GM23338 (cell line): Measurements from ENCODE around the gene TMEM44. TPM values are rescaled to one million over a fixed set of nuclear protein-coding genes. Genes with fewer than 3 reads are reported as not detected.

Experiments
- ATAC-seq: fragments of 200-7000 bp; cut with Tn5 transposase; 3 replicates; pipeline ENCODE4 v1.9.1; 2020
- DNase-seq: peaks from one replicate; pipeline ENCODE4 v3.0.0-alpha.2; 2015; ENCODE audit warnings: low spot score
- H2AFZ ChIP-seq: fragments of 200-600 bp; sonication (generic); 2 replicates; pipeline ENCODE4 v1.8.0; 2016; ENCODE audit warnings: antibody characterized with exemption, mild to moderate bottlenecking, moderate library complexity
- H3F3A ChIP-seq: fragments of 200-600 bp; sonication (generic); replicated peaks from 2 replicates; pipeline ENCODE4 v1.8.0; 2017; ENCODE audit warnings: antibody characterized with exemption, mixed run types, low read depth
- H3K27ac ChIP-seq: fragments of 200-600 bp; sonication (generic); 2 replicates; pipeline ENCODE4 v1.6.1; 2016; ENCODE audit warnings: low read depth
- H3K27me3 ChIP-seq: fragments of 200-600 bp; sonication (generic); 2 replicates; pipeline ENCODE4 v1.8.0; 2016; ENCODE audit warnings: mild to moderate bottlenecking, mixed run types, moderate library complexity; ENCODE audit not compliant: insufficient read depth
- H3K36me3 ChIP-seq: fragments of 200-600 bp; sonication (generic); 2 replicates; pipeline ENCODE4 v1.8.0; 2016; ENCODE audit warnings: mild to moderate bottlenecking; ENCODE audit not compliant: insufficient read depth
- H3K4me1 ChIP-seq: fragments of 200-600 bp; sonication (generic); 2 replicates; pipeline ENCODE4 v1.8.0; 2016; ENCODE audit warnings: mild to moderate bottlenecking, moderate library complexity; ENCODE audit not compliant: insufficient read depth
- H3K4me2 ChIP-seq: fragments of 200-600 bp; sonication (generic); 2 replicates; pipeline ENCODE4 v1.7.1; 2017; ENCODE audit warnings: mixed run types
- H3K4me3 ChIP-seq: fragments of 200-600 bp; sonication (generic); 2 replicates; pipeline ENCODE4 v1.6.1; 2016; ENCODE audit warnings: mixed run types
- H3K79me2 ChIP-seq: fragments of 200-600 bp; sonication (generic); replicated peaks from 2 replicates; pipeline ENCODE4 v1.8.0; 2017; ENCODE audit warnings: mild to moderate bottlenecking; ENCODE audit not compliant: insufficient read depth
- H3K9me2 ChIP-seq: fragments of 200-600 bp; sonication (generic); 2 replicates; pipeline ENCODE4 v1.8.0; 2017; ENCODE audit not compliant: insufficient read depth
- H4K20me1 ChIP-seq: fragments of 200-600 bp; sonication (generic); replicated peaks from 2 replicates; pipeline ENCODE4 v1.8.0; 2017; ENCODE audit warnings: mild to moderate bottlenecking; ENCODE audit not compliant: insufficient read depth
- H3K27ac Mint-ChIP-seq: 2 replicates; pipeline ENCODE4 v1.8.0; 2020; ENCODE audit warnings: inconsistent platforms, mild to moderate bottlenecking, moderate library complexity, mixed read lengths
- H3K27me3 Mint-ChIP-seq: 3 replicates; pipeline ENCODE4 v1.8.0; 2022; ENCODE audit warnings: low read depth, mild to moderate bottlenecking, moderate library complexity, mixed read lengths, inconsistent platforms; ENCODE audit not compliant: insufficient read depth, poor library complexity
- H3K36me3 Mint-ChIP-seq: 3 replicates; pipeline ENCODE4 v1.8.0; 2021; ENCODE audit warnings: low read depth, mild to moderate bottlenecking, inconsistent platforms, moderate library complexity, mixed read lengths
- H3K4me1 Mint-ChIP-seq: 3 replicates; pipeline ENCODE4 v1.8.0; 2020; ENCODE audit warnings: mild to moderate bottlenecking, inconsistent platforms, mixed read lengths
- H3K4me3 Mint-ChIP-seq: 3 replicates; pipeline ENCODE4 v1.8.0; 2021; ENCODE audit warnings: moderate library complexity, mild to moderate bottlenecking, inconsistent platforms, mixed read lengths
- H3K9me3 Mint-ChIP-seq: 3 replicates; pipeline ENCODE4 v1.8.0; 2020; ENCODE audit warnings: moderate library complexity, mild to moderate bottlenecking, inconsistent platforms, mixed read lengths
- CREB1 ChIP-seq: fragments of 250-450 bp; sonication (Bioruptor Pico); IDR thresholded peaks from 2 replicates; pipeline ENCODE4 v1.5.0; 2020; ENCODE audit warnings: low read depth, mild to moderate bottlenecking, moderate library complexity
- ETS1 ChIP-seq: IDR thresholded peaks from 2 replicates; pipeline ENCODE4 v1.6.1; 2016; ENCODE audit warnings: antibody characterized with exemption
- EZH2 ChIP-seq: fragments of 200-600 bp; sonication (generic); IDR thresholded peaks from one replicate; pipeline ENCODE4 v1.8.0; 2017; ENCODE audit warnings: antibody characterized with exemption, mild to moderate bottlenecking, low read depth; ENCODE audit not compliant: unreplicated experiment
- EZH2phosphoT487 ChIP-seq: fragments of 200-600 bp; sonication (generic); IDR thresholded peaks from one replicate; pipeline ENCODE4 v1.8.1; 2018; ENCODE audit warnings: antibody characterized with exemption; ENCODE audit not compliant: unreplicated experiment
- JUNB ChIP-seq: IDR thresholded peaks from one replicate; pipeline ENCODE4 v1.6.1; 2016; ENCODE audit warnings: antibody characterized with exemption; ENCODE audit not compliant: unreplicated experiment
- NANOG ChIP-seq: IDR thresholded peaks from 2 replicates; pipeline ENCODE4 v1.6.1; 2016; ENCODE audit warnings: antibody characterized with exemption, borderline replicate concordance
- POLR2AphosphoS5 ChIP-seq: IDR thresholded peaks from 2 replicates; pipeline ENCODE4 v1.6.1; 2016; ENCODE audit warnings: antibody characterized with exemption, low read depth
- STAT1 ChIP-seq: IDR thresholded peaks from one replicate; pipeline ENCODE4 v1.6.1; 2016; ENCODE audit warnings: antibody characterized with exemption; ENCODE audit not compliant: unreplicated experiment
- ZNF114 ChIP-seq: fragments of 250-450 bp; sonication (Bioruptor Pico); IDR thresholded peaks from 2 replicates; pipeline ENCODE4 v1.5.0; 2020; ENCODE audit warnings: mild to moderate bottlenecking, moderate library complexity
- ZNF331 ChIP-seq: fragments of 250-450 bp; sonication (Bioruptor Pico); IDR thresholded peaks from 2 replicates; pipeline ENCODE4 v1.5.0; 2020; ENCODE audit warnings: low read depth, mild to moderate bottlenecking, moderate library complexity
- polyA plus RNA-seq: library from polyadenylated mRNA; unstranded; fragments of >200 nt; fragmentation: Nextera tagmentation; extraction: Ambion mirVana; gene quantifications from 2 replicates; pipeline ENCODE4 v1.2.1, GENCODE V29; 2016
- total RNA-seq: library from RNA; depleted of rRNA; stranded (reverse); fragments of >200 nt; shearing (Covaris generic); gene quantifications from 2 replicates; pipeline ENCODE4 v1.2.3, GENCODE V29; 2014
- TF ChIP-seq, protein P1 (sequence below), 2 experiments: fragments of 200-600 bp in 1 of 2; sonication (generic) in 1 of 2; conservative IDR thresholded peaks; 2 replicates each; pipeline versions ENCODE4 v1.5.1 to v1.6.1; 2016 to 2017; ENCODE audit warnings: antibody characterized with exemption in 2 of 2, low read depth in 2 of 2, mild to moderate bottlenecking in 2 of 2, moderate library complexity in 1 of 2
- TF ChIP-seq, protein P2 (sequence below): IDR thresholded peaks from one replicate; pipeline ENCODE4 v1.6.1; 2018; ENCODE audit warnings: antibody characterized with exemption; ENCODE audit not compliant: unreplicated experiment
- TF ChIP-seq, protein P3 (sequence below): fragments of 250-450 bp; sonication (Bioruptor Pico); IDR thresholded peaks from 2 replicates; pipeline ENCODE4 v1.5.0; 2020; ENCODE audit warnings: mild to moderate bottlenecking, moderate library complexity

The TMEM44 gene
- total and polyA plus RNA-seq, 2 experiments from 2014 or later = 10.0 to 10.5 TPM

DNA sequence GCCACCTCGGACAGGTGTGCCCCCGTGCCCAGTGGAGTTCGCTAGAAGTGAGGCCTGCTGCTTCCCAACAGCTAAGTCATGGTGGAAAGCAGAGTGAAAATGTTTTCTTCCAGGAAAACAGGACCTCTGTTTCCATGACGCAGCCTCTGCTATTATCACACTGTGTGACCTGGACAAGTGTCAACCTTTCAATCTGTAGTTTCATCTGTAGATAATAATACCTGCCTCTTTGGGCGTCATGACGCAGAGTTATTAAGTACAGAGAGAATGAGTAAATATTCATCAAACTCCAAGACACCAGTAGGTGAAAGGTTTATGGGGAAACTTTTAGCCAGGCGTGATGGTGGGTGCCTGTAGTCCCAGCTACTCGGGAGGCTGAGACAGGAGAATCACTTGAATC, 62.3 kb downstream of the TMEM44 start:
- Histone ChIP-seq H3F3A (no peaks in the 10 kb centered on the region), H3K9me2 (no peaks in the 10 kb centered on the region), H3K79me2 (no peaks in the 10 kb centered on the region), H3K27ac (no peak overlapping the region), H3K4me1 (no peaks in the 10 kb centered on the region), H2AFZ (peak overlapping the region; percentile 69; the same call in 1 of the 2 replicates), H3K4me2 (no peak overlapping the region), H3K27me3 (0 out of 2 replicates have a peak, but pooled peaks cover 3% of the 10 kb centered on the region), H3K36me3 (no peaks in the 10 kb centered on the region), H3K4me3 (no peak overlapping the region), H4K20me1 (no peaks in the 10 kb centered on the region)
- no peaks in the 10 kb centered on the region for H3K9me3 Mint-ChIP-seq
- no peak for ATAC-seq
- H3K36me3 Mint-ChIP-seq = no peaks in the 10 kb centered on the region
- H3K27ac Mint-ChIP-seq = no peak overlapping the region
- H3K4me3 Mint-ChIP-seq = no peak overlapping the region
- H3K4me1 Mint-ChIP-seq = peaks cover 9% of the 10 kb centered on the region; the same call in 1 of the 3 replicates
- DNase-seq = no peak
- H3K27me3 Mint-ChIP-seq = peaks cover 2% of the 10 kb centered on the region
- TF ChIP-seq POLR2AphosphoS5 (no peak), CREB1 (no peak), STAT1 (no peak), EZH2phosphoT487 (no peak), JUNB (no peak), ETS1 (no peak), ZNF114 (CRISPR knock-in tag) (no peak), NANOG (no peak), EZH2 (no peak), ZNF331 (CRISPR knock-in tag) (no peak)
- TF ChIP-seq, protein P1, sequence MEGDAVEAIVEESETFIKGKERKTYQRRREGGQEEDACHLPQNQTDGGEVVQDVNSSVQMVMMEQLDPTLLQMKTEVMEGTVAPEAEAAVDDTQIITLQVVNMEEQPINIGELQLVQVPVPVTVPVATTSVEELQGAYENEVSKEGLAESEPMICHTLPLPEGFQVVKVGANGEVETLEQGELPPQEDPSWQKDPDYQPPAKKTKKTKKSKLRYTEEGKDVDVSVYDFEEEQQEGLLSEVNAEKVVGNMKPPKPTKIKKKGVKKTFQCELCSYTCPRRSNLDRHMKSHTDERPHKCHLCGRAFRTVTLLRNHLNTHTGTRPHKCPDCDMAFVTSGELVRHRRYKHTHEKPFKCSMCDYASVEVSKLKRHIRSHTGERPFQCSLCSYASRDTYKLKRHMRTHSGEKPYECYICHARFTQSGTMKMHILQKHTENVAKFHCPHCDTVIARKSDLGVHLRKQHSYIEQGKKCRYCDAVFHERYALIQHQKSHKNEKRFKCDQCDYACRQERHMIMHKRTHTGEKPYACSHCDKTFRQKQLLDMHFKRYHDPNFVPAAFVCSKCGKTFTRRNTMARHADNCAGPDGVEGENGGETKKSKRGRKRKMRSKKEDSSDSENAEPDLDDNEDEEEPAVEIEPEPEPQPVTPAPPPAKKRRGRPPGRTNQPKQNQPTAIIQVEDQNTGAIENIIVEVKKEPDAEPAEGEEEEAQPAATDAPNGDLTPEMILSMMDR (conservative IDR thresholded peaks at IDR 0.05; ENCODE audit: low read depth in 2 of 2) = no peak
- TF ChIP-seq, protein P2, sequence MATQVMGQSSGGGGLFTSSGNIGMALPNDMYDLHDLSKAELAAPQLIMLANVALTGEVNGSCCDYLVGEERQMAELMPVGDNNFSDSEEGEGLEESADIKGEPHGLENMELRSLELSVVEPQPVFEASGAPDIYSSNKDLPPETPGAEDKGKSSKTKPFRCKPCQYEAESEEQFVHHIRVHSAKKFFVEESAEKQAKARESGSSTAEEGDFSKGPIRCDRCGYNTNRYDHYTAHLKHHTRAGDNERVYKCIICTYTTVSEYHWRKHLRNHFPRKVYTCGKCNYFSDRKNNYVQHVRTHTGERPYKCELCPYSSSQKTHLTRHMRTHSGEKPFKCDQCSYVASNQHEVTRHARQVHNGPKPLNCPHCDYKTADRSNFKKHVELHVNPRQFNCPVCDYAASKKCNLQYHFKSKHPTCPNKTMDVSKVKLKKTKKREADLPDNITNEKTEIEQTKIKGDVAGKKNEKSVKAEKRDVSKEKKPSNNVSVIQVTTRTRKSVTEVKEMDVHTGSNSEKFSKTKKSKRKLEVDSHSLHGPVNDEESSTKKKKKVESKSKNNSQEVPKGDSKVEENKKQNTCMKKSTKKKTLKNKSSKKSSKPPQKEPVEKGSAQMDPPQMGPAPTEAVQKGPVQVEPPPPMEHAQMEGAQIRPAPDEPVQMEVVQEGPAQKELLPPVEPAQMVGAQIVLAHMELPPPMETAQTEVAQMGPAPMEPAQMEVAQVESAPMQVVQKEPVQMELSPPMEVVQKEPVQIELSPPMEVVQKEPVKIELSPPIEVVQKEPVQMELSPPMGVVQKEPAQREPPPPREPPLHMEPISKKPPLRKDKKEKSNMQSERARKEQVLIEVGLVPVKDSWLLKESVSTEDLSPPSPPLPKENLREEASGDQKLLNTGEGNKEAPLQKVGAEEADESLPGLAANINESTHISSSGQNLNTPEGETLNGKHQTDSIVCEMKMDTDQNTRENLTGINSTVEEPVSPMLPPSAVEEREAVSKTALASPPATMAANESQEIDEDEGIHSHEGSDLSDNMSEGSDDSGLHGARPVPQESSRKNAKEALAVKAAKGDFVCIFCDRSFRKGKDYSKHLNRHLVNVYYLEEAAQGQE = no peak
- TF ChIP-seq, protein P3, sequence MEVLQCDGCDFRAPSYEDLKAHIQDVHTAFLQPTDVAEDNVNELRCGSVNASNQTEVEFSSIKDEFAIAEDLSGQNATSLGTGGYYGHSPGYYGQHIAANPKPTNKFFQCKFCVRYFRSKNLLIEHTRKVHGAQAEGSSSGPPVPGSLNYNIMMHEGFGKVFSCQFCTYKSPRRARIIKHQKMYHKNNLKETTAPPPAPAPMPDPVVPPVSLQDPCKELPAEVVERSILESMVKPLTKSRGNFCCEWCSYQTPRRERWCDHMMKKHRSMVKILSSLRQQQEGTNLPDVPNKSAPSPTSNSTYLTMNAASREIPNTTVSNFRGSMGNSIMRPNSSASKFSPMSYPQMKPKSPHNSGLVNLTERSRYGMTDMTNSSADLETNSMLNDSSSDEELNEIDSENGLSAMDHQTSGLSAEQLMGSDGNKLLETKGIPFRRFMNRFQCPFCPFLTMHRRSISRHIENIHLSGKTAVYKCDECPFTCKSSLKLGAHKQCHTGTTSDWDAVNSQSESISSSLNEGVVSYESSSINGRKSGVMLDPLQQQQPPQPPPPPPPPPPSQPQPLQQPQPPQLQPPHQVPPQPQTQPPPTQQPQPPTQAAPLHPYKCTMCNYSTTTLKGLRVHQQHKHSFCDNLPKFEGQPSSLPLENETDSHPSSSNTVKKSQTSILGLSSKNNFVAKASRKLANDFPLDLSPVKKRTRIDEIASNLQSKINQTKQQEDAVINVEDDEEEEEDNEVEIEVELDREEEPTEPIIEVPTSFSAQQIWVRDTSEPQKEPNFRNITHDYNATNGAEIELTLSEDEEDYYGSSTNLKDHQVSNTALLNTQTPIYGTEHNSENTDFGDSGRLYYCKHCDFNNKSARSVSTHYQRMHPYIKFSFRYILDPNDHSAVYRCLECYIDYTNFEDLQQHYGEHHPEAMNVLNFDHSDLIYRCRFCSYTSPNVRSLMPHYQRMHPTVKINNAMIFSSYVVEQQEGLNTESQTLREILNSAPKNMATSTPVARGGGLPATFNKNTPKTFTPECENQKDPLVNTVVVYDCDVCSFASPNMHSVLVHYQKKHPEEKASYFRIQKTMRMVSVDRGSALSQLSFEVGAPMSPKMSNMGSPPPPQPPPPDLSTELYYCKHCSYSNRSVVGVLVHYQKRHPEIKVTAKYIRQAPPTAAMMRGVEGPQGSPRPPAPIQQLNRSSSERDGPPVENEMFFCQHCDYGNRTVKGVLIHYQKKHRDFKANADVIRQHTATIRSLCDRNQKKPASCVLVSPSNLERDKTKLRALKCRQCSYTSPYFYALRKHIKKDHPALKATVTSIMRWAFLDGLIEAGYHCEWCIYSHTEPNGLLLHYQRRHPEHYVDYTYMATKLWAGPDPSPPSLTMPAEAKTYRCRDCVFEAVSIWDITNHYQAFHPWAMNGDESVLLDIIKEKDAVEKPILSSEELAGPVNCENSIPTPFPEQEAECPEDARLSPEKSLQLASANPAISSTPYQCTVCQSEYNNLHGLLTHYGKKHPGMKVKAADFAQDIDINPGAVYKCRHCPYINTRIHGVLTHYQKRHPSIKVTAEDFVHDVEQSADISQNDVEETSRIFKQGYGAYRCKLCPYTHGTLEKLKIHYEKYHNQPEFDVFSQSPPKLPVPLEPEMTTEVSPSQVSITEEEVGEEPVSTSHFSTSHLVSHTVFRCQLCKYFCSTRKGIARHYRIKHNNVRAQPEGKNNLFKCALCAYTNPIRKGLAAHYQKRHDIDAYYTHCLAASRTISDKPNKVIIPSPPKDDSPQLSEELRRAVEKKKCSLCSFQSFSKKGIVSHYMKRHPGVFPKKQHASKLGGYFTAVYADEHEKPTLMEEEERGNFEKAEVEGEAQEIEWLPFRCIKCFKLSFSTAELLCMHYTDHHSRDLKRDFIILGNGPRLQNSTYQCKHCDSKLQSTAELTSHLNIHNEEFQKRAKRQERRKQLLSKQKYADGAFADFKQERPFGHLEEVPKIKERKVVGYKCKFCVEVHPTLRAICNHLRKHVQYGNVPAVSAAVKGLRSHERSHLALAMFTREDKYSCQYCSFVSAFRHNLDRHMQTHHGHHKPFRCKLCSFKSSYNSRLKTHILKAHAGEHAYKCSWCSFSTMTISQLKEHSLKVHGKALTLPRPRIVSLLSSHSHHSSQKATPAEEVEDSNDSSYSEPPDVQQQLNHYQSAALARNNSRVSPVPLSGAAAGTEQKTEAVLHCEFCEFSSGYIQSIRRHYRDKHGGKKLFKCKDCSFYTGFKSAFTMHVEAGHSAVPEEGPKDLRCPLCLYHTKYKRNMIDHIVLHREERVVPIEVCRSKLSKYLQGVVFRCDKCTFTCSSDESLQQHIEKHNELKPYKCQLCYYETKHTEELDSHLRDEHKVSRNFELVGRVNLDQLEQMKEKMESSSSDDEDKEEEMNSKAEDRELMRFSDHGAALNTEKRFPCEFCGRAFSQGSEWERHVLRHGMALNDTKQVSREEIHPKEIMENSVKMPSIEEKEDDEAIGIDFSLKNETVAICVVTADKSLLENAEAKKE (CRISPR knock-in tag) = no peak
